Muscle layer of duodenum (tissue), 2 donors: Measurements from ENCODE around the gene RNASET2.

Source experiments
- H3K27ac ChIP-seq: one replicate; pipeline ENCODE4 v1.7.0; 2013; ENCODE audit warnings: mild to moderate bottlenecking, low read length
- H3K27me3 ChIP-seq: one replicate; pipeline ENCODE4 v1.7.0; 2013; ENCODE audit warnings: low read depth, mild to moderate bottlenecking, control low read depth, low read length
- H3K36me3 ChIP-seq, 2 donors: one replicate each; pipeline ENCODE4 v1.7.0; 2013; ENCODE audit warnings: low read length in 2 of 2, control low read depth in 1 of 2, mild to moderate bottlenecking in 1 of 2; ENCODE audit not compliant: insufficient read depth in 2 of 2, control insufficient read depth in 1 of 2
- H3K4me1 ChIP-seq, 2 donors: one replicate each; pipeline ENCODE4 v1.7.0; 2013; ENCODE audit warnings: low read length in 2 of 2, mild to moderate bottlenecking in 2 of 2, control low read depth in 1 of 2, moderate library complexity in 1 of 2; ENCODE audit not compliant: insufficient read depth in 2 of 2, control insufficient read depth in 1 of 2
- H3K4me3 ChIP-seq, 2 donors: one replicate each; pipeline ENCODE4 v1.7.0; 2013; ENCODE audit warnings: low read length in 2 of 2, low read depth in 1 of 2, mild to moderate bottlenecking in 1 of 2
- H3K9me3 ChIP-seq, 2 donors: one replicate each; pipeline ENCODE4 v1.7.0; 2013; ENCODE audit warnings: low read length in 2 of 2, control low read depth in 1 of 2, mild to moderate bottlenecking in 1 of 2; ENCODE audit not compliant: control insufficient read depth in 1 of 2
- donor health status: healthy.

RNASET2 gene

DNA sequence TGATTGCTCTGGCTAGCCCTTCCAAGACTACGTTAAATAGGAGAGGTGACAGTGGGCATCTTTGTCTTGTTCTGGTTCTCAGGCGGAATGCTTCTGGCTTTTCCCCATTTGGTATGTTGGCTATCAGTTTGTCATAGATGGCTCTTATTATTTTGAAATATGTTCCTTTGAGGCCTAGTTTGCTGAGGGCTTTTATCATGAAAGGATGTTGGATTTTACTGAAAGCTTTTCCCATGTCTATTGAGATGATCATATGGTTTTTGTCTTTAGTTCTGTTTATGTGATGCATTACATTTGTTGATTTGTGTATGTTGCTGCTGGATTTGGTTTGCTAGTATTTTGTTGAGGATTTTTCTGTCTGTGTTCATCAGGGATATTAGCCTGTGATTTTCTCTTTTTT, 9.9 kb upstream of the RNASET2 start:
- H3K27ac ChIP-seq: no peak overlapping the region
- H3K36me3 ChIP-seq: no peaks in the 10 kb centered on the region
- H3K4me3 ChIP-seq: no peak overlapping the region
- H3K27me3 ChIP-seq: no peaks in the 10 kb centered on the region
- H3K9me3 ChIP-seq: no peaks in the 10 kb centered on the region
- H3K4me1 ChIP-seq: no peaks in the 10 kb centered on the region

DNA sequence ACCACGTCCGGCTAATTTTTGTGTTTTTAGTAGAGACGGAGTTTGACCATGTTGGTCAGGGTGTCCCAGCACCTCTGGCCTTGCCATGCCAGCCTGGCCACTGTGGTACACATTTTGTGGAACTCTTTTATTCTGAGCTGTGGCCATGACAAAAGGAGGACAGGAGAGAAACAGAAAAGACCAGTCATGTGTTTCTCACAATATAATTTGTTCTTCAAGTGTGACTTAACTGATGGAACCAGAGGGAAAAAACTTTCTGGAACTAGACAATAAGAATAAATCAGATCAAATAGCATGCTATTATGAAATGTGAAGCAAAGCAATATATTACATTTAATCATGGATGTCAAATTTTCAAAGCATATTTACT, 4.2 kb upstream of the RNASET2 start:
- H3K36me3 ChIP-seq: no peaks in the 10 kb centered on the region
- H3K9me3 ChIP-seq: no peaks in the 10 kb centered on the region
- H3K4me3 ChIP-seq: no peak overlapping the region
- H3K27ac ChIP-seq: no peak overlapping the region
- H3K27me3 ChIP-seq: no peaks in the 10 kb centered on the region
- H3K4me1 ChIP-seq: peaks cover 11 to 12% of the 10 kb centered on the region in 2 donors

GRCh38 chr6:166959911-166960608, 3.7 kb upstream of the RNASET2 start:
- no peaks in the 10 kb centered on the region for H3K27me3 ChIP-seq
- no peaks in the 10 kb centered on the region for H3K9me3 ChIP-seq
- H3K36me3 ChIP-seq: no peaks in the 10 kb centered on the region
- no peak overlapping the region for H3K4me3 ChIP-seq
- H3K4me1 ChIP-seq: peaks cover 11 to 15% of the 10 kb centered on the region in 2 donors
- H3K27ac ChIP-seq: no peak overlapping the region

DNA sequence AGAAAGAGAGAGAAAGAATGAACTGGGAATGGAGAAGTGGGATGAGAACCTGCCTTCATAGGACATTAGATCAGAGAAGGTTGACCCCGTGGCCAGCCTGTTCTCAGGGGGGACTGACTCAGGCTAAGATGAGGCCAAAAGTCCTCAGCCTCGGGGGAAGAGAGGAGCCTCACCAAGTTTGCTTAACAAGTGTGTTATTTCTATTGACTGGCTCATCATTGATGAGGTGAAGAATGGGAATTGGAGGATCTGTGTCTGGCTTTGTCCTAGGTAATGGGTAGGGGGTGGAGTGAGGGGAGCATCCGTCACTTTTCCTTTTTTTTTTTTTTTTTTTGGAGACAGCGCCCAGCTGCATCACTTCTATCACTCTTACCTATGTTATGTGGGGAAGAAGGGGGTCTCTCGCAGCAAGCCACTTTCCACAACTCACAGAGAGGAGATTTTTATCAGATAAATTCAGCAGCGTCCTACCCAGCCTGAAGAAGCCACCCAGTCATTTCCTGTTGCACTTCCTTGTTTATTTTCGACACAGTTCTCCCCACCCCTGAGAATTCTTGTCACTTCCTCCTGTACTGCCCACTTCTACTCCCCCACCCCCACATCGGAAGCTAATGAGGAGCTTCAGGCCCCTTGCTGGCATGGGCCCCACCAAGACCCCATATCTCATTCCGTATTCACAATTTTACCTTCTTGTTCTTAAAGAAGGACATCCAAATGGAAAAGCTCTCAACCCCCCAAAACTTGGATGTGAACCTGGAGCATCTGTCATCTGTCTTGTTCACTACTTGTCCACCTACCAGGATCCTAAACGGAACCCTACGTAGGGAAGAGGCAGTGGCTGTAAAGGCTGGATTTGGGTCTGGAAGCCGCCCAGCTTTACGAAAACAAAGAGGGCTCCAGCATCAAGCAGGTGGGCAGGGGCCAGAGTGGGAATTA, 2.8 kb upstream of the RNASET2 start:
- Histone ChIP-seq H3K27me3 (no peaks in the 10 kb centered on the region), H3K4me1 (peaks cover 11 to 15% of the 10 kb centered on the region in 2 donors), H3K9me3 (no peaks in the 10 kb centered on the region), H3K27ac (peak overlapping the region; percentile 72), H3K36me3 (no peaks in the 10 kb centered on the region), H3K4me3 (peak overlapping the region in 1 of 2 donors; percentile 31)

GRCh38 chr6:166957805-166958076, 1.4 kb upstream of the RNASET2 start:
- Histone ChIP-seq H3K4me1 (peaks cover 11 to 15% of the 10 kb centered on the region in 2 donors), H3K36me3 (peaks cover 0 to 4% of the 10 kb centered on the region in 2 donors), H3K4me3 (peak overlapping the region in 1 of 2 donors; percentile 75), H3K9me3 (no peaks in the 10 kb centered on the region), H3K27ac (peak overlapping the region; percentile 81), H3K27me3 (no peaks in the 10 kb centered on the region)

DNA sequence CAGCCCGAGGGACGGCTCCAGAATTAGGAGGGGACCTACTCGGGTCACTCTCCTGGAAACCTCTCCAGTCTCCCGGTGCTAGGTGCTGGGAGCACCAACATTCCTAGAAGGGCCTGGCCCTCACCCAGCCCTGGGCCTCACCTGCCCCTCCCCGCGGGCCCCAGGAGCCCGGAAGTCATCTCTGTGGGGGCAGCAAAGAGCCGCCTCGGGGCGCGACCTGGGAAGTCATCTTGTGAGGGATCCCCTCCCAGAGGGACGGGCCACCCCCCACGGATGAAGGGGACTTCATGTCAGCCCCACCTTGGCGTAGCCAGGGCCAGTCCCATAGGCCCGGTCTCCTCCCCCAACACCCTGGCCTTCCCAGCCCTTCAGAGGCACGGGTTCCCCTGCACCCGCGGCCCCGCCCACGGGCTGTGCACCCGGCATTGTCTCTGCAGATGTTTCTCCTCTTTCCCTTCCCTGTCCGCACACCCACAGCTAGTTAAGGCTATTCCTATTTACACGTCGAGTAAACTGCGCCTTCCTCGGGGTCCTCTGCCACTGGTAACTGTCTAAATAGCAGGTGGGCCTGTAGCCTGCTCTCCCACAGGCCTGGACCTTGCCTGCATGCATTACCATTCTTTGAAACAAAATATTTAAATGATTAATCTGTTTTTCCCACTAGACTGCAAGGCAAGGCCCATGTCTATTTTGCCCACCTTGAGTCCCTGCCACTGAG, 896 bp upstream of the RNASET2 start:
- peaks cover 11 to 15% of the 10 kb centered on the region in 2 donors for H3K4me1 ChIP-seq
- H3K27me3 ChIP-seq: no peaks in the 10 kb centered on the region
- peak overlapping the region; percentile 81 for H3K27ac ChIP-seq
- peaks cover 0 to 4% of the 10 kb centered on the region in 2 donors for H3K36me3 ChIP-seq
- peak overlapping the region; percentile 75 to 95 for H3K4me3 ChIP-seq
- no peaks in the 10 kb centered on the region for H3K9me3 ChIP-seq

DNA sequence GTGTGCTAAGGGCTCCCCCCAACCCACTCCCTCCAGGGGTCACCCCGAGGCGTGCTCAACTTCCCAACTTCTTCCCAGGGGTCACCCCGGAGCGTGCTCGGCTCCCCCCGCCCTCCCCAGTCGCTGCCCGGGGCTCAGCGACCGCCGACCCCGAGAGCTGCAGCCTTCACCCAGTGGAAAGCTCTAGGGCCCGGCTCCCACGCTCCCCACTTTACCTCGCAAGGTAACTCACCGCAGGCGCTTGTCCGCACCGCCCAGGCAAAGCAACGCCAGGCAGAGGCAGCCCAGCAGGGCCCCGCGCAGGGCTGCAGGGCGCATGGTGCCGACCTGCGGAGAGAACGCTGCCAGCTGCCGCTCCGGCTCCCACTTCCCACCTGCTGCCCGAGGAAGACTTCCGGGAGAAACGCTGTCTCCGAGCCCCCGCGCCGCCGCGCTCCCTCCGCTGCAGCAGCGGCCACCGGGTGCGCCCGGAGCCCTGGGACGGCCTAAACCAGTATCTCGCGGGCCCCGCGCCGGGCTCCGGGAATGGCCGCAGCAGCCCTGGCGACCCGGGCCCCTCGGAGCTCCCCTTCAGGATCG, 396 bp downstream of the RNASET2 start:
- no peaks in the 10 kb centered on the region for H3K9me3 ChIP-seq
- peak overlapping the region; percentile 75 to 95 for H3K4me3 ChIP-seq
- no peaks in the 10 kb centered on the region for H3K27me3 ChIP-seq
- H3K4me1 ChIP-seq: peaks cover 11 to 15% of the 10 kb centered on the region in 2 donors
- peak overlapping the region; percentile 39 for H3K27ac ChIP-seq
- H3K36me3 ChIP-seq: peaks cover 0 to 4% of the 10 kb centered on the region in 2 donors

DNA sequence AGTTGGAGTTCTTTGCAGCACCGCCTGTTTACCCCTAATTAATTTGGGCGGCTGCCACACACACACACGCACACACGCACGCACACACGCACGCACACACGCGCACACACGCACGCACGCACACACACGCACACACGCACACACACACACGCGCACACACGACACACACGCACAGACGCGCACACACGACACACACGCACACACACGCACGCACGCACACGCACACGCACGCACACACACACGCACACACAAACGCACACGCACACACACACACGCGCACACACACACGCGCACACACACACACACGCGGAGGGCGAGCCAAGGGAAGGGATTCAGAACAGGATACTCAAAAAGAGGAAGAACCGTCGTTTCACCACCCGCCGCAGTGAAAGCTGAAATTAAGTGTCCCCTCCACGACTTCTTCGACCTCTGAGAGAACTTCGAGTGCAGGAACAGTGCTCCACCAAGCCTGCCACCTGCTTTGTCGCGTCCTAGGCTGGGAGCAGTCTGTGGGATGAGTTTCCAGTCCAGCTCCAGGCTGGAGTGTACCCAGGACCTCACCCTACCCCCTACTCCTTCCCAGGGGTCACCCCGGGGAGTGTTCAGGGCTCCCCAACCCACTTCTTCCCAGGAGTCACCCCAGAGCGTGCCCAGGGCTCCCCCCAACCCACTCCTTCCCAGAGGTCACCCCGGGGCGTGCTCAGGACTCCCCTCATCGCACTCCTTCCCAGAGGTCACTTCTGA, 1.1 kb downstream of the RNASET2 start:
- Histone ChIP-seq H3K9me3 (no peaks in the 10 kb centered on the region), H3K4me3 (peak overlapping the region; percentile 75 to 95), H3K27ac (peak overlapping the region; percentile 39), H3K36me3 (peaks cover 0 to 4% of the 10 kb centered on the region in 2 donors), H3K27me3 (no peaks in the 10 kb centered on the region), H3K4me1 (peaks cover 11 to 15% of the 10 kb centered on the region in 2 donors)

DNA sequence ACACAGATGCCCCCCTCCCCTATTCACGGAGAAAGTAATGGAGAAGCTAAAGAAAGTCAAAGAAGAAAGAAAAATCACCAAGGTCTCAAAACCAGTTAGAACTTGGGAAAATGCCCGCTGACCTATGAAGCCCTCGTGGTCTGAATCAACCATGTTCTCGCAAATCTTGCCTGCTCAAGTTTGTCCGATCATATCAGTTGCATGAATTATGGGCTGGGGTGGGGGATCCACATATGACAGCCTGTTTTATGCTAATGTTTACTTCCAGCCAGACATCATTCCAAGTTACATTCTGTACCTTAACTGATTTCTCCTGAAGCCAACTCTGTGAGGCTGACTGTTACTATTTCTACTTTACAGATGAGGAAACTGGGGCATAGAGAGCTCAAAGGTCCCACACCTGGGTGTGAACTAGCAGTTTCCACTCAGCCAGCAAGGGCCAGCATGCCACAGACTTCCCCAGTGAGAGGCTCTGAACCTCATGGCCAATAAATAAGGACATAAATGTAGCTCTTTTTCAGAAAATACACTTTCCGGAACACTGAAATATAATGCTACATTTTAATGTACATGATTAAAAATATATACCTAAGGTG, 2.1 kb downstream of the RNASET2 start:
- Histone ChIP-seq H3K27me3 (no peaks in the 10 kb centered on the region), H3K36me3 (peaks cover 0 to 4% of the 10 kb centered on the region in 2 donors), H3K9me3 (no peaks in the 10 kb centered on the region), H3K4me3 (no peak overlapping the region), H3K27ac (no peak overlapping the region), H3K4me1 (peaks cover 6 to 15% of the 10 kb centered on the region in 2 donors)
